ENCODE data around the gene POU6F2. TPM values are rescaled to one million over a fixed set of nuclear protein-coding genes. Genes with fewer than 3 reads are reported as not detected.

POU6F2 gene
- total and polyA plus RNA-seq, 2 donors (not counting 1 experiment from before 2014, with no cell fraction given), result under 0.01 TPM; not detected in 1

DNA sequence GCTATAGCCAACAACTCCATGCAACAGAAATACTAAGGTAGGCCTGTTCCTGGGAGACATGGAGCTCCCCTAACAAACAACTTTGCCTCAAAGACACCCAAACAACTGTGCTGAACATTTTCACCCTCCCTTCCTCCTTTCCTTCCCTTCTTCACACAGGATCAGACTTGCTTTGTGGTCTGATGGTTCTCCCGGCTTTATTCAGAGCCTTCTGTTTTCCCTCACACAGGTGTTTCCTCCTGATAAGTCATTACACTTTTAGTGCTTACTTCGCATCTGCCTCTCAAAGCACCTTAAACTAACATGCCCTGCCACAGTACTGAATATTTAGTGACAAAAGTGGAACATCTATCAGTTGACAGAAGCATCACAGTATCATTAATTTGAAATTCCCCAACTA, 532.2 kb downstream of the POU6F2 start:
- no peaks in the 10 kb centered on the region for H3K27me3 ChIP-seq (ENCODE audit: control insufficient read depth, insufficient read depth, low read length)
- no peaks in the 10 kb centered on the region for H3K4me1 ChIP-seq (ENCODE audit: control insufficient read depth, extremely low read depth, insufficient read depth, low read length)
- TF ChIP-seq, protein P1, sequence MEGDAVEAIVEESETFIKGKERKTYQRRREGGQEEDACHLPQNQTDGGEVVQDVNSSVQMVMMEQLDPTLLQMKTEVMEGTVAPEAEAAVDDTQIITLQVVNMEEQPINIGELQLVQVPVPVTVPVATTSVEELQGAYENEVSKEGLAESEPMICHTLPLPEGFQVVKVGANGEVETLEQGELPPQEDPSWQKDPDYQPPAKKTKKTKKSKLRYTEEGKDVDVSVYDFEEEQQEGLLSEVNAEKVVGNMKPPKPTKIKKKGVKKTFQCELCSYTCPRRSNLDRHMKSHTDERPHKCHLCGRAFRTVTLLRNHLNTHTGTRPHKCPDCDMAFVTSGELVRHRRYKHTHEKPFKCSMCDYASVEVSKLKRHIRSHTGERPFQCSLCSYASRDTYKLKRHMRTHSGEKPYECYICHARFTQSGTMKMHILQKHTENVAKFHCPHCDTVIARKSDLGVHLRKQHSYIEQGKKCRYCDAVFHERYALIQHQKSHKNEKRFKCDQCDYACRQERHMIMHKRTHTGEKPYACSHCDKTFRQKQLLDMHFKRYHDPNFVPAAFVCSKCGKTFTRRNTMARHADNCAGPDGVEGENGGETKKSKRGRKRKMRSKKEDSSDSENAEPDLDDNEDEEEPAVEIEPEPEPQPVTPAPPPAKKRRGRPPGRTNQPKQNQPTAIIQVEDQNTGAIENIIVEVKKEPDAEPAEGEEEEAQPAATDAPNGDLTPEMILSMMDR (conservative IDR thresholded peaks at IDR 0.05 in 1 of 2, IDR thresholded peaks at IDR 0.05 in 1 of 2; ENCODE audit: low read depth in 1 of 2, low read length in 2 of 2), result no peak
- no peak for TF ChIP-seq EZH2 (IDR thresholded peaks at IDR 0.05; ENCODE audit: low read length, missing control alignments)
- no peak overlapping the region for H3K9ac ChIP-seq (ENCODE audit: insufficient read depth, low read length)
- DNase-seq (ENCODE audit: low read depth in 2 of 2), result no peak
- H2AFZ ChIP-seq (ENCODE audit: low read length), result no peak overlapping the region
- no peaks in the 10 kb centered on the region for H3K79me2 ChIP-seq (ENCODE audit: control insufficient read depth, insufficient read depth, low read length)
- no peak overlapping the region for H3K27ac ChIP-seq (ENCODE audit: insufficient read depth, low read length)
- H4K20me1 ChIP-seq (ENCODE audit: control insufficient read depth, extremely low read depth, insufficient read depth, low read length), result no peaks in the 10 kb centered on the region
- H3K4me2 ChIP-seq (ENCODE audit: extremely low read depth, insufficient read depth, low read length), result no peak overlapping the region
- H3K9me3 ChIP-seq (ENCODE audit: control insufficient read depth, insufficient read depth, low read depth, low read length), result no peaks in the 10 kb centered on the region
- no peaks in the 10 kb centered on the region for H3K36me3 ChIP-seq (ENCODE audit: control insufficient read depth, insufficient read depth, low read length)
- no peak overlapping the region for H3K4me3 ChIP-seq (replicated peaks in 1 of 4; ENCODE audit: control extremely low read depth in 1 of 4, insufficient read depth in 1 of 4, low read depth in 3 of 4, low read length in 4 of 4)

DNA sequence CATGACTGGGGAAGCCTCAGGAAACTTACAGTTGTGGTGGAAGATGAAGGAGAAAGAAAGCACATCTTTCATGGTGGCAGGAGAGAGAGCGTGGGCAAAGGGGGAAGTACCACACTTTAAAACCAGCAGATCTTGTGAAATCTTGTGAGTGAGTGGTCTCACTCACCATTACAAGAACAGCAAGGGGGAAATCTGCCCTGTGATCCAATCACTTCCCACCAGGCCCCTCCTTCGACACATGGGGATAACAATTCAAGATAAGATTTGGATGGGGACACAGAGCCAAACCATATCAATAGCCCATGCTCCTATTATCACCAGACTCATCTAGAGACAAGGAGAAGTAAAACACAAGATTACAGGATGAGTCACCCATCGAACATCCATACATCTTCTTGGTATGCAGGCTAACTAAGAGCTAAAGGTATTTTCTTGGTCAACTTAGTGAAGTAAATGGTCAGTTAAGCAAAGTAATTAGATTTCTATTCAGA, 533.2 kb downstream of the POU6F2 start:
- no peak overlapping the region for H3K4me3 ChIP-seq (replicated peaks in 1 of 4; ENCODE audit: control extremely low read depth in 1 of 4, insufficient read depth in 1 of 4, low read depth in 3 of 4, low read length in 4 of 4)
- no peak overlapping the region for H3K27ac ChIP-seq (ENCODE audit: insufficient read depth, low read length)
- H3K79me2 ChIP-seq (ENCODE audit: control insufficient read depth, insufficient read depth, low read length), result no peaks in the 10 kb centered on the region
- H3K4me1 ChIP-seq (ENCODE audit: control insufficient read depth, extremely low read depth, insufficient read depth, low read length), result no peaks in the 10 kb centered on the region
- H3K36me3 ChIP-seq (ENCODE audit: control insufficient read depth, insufficient read depth, low read length), result no peaks in the 10 kb centered on the region
- H3K4me2 ChIP-seq (ENCODE audit: extremely low read depth, insufficient read depth, low read length), result no peak overlapping the region
- no peaks in the 10 kb centered on the region for H3K9me3 ChIP-seq (ENCODE audit: control insufficient read depth, insufficient read depth, low read depth, low read length)
- H3K9ac ChIP-seq (ENCODE audit: insufficient read depth, low read length), result no peak overlapping the region
- no peak overlapping the region for H2AFZ ChIP-seq (ENCODE audit: low read length)
- DNase-seq (ENCODE audit: low read depth in 2 of 2), result peak in 1 of 2 donors; percentile 81
- TF ChIP-seq, protein P1 (conservative IDR thresholded peaks at IDR 0.05 in 1 of 2, IDR thresholded peaks at IDR 0.05 in 1 of 2; ENCODE audit: low read depth in 1 of 2, low read length in 2 of 2), result no peak
- TF ChIP-seq EZH2 (IDR thresholded peaks at IDR 0.05; ENCODE audit: low read length, missing control alignments), result no peak
- no peaks in the 10 kb centered on the region for H3K27me3 ChIP-seq (ENCODE audit: control insufficient read depth, insufficient read depth, low read length)
- no peaks in the 10 kb centered on the region for H4K20me1 ChIP-seq (ENCODE audit: control insufficient read depth, extremely low read depth, insufficient read depth, low read length)

DNA sequence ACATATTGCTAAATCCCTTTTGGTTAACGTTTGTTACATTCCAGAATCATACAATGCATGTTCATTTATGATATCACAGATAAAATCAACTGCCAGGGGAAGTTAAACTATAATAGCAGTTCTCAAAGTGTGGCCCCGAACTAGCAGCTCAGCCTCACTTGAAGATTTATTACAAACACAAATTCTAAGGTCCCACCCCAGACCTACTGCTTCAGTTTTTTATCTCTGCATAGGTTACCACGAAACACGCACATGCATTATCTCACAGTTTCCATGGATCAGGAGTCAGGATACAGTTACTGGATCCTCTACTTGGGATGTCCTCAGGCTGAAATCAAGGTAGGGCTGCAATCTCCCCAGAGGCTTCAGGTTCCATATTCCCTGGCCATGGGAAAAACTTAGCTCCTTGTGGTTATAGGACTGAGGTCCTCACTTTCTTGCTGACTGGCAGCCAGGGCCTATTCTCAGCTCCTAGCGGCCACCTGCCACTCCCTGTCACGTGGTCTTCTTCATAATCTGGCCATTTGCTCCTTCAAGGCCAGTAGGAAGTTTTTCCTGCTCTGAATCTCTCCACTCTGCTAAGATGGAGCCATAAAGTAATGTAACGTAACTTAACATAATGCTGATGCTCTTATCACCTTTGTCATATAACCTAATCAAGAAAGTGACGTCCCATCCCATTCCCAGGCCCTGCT, 538.0 kb downstream of the POU6F2 start:
- Histone ChIP-seq H3K36me3 (ENCODE audit: control insufficient read depth, insufficient read depth, low read length) (no peaks in the 10 kb centered on the region), H3K9ac (ENCODE audit: insufficient read depth, low read length) (no peak overlapping the region), H3K27ac (ENCODE audit: insufficient read depth, low read length) (no peak overlapping the region), H3K4me3 (replicated peaks in 1 of 4; ENCODE audit: control extremely low read depth in 1 of 4, insufficient read depth in 1 of 4, low read depth in 3 of 4, low read length in 4 of 4) (no peak overlapping the region), H4K20me1 (ENCODE audit: control insufficient read depth, extremely low read depth, insufficient read depth, low read length) (no peaks in the 10 kb centered on the region), H3K27me3 (ENCODE audit: control insufficient read depth, insufficient read depth, low read length) (no peaks in the 10 kb centered on the region), H3K79me2 (ENCODE audit: control insufficient read depth, insufficient read depth, low read length) (no peaks in the 10 kb centered on the region), H2AFZ (ENCODE audit: low read length) (no peak overlapping the region), H3K4me2 (ENCODE audit: extremely low read depth, insufficient read depth, low read length) (no peak overlapping the region), H3K4me1 (ENCODE audit: control insufficient read depth, extremely low read depth, insufficient read depth, low read length) (no peaks in the 10 kb centered on the region), H3K9me3 (ENCODE audit: control insufficient read depth, insufficient read depth, low read depth, low read length) (no peaks in the 10 kb centered on the region)
- no peak for DNase-seq (ENCODE audit: low read depth in 2 of 2)
- no peak for TF ChIP-seq EZH2 (IDR thresholded peaks at IDR 0.05; ENCODE audit: low read length, missing control alignments)
- TF ChIP-seq, protein P1 (conservative IDR thresholded peaks at IDR 0.05 in 1 of 2, IDR thresholded peaks at IDR 0.05 in 1 of 2; ENCODE audit: low read depth in 1 of 2, low read length in 2 of 2), result no peak

Measured in fibroblast of lung (primary cell).